ENCODE results near the gene WDFY4.

The WDFY4 gene

GRCh38 chr10:48671914-48672595 is 12.6 kb upstream of the WDFY4 start:
- H3K9me2 ChIP-seq (replicated peaks; ENCODE audit: insufficient read depth, low read length), result no peaks in the 10 kb centered on the region
- H3K9ac ChIP-seq (ENCODE audit: low read length), result peak overlapping the region; percentile 82
- H4K20me1 ChIP-seq (ENCODE audit: low read depth, low read length), result no peaks in the 10 kb centered on the region
- H3K27ac ChIP-seq (ENCODE audit: low read depth, low read length), result peak overlapping the region; percentile 100
- H3K4me2 ChIP-seq (ENCODE audit: low read depth, low read length, poor library complexity, severe bottlenecking), result peak overlapping the region; percentile 73
- no peaks in the 10 kb centered on the region for H3K9me3 ChIP-seq (ENCODE audit: insufficient read depth, low read length)
- no peaks in the 10 kb centered on the region for H3K27me3 ChIP-seq (ENCODE audit: low read length)
- TF ChIP-seq CTCF (IDR thresholded peaks at IDR 0.05; ENCODE audit: insufficient read depth, low read length, poor library complexity, severe bottlenecking), result no peak
- H2AFZ ChIP-seq (ENCODE audit: low read depth, low read length, severe bottlenecking), result peak overlapping the region; percentile 3
- peak overlapping the region; percentile 51 for H3K4me3 ChIP-seq (ENCODE audit: insufficient read depth, low read length, poor library complexity, severe bottlenecking)
- H3K36me3 ChIP-seq (ENCODE audit: low read length), result no peaks in the 10 kb centered on the region
- H3F3A ChIP-seq (ENCODE audit: insufficient read depth), result peaks cover 65% of the 10 kb centered on the region
- H3K79me2 ChIP-seq (ENCODE audit: insufficient read depth, low read length), result peaks cover 6% of the 10 kb centered on the region; the same call in 1 of the 2 replicates

- H2AFZ ChIP-seq (ENCODE audit: low read depth, low read length, severe bottlenecking), result no peak overlapping the region
- no peaks in the 10 kb centered on the region for H3K27me3 ChIP-seq (ENCODE audit: low read length)
- peak overlapping the region; percentile 100 for H3K27ac ChIP-seq (ENCODE audit: low read depth, low read length)
- H3K4me2 ChIP-seq (ENCODE audit: low read depth, low read length, poor library complexity, severe bottlenecking), result peak overlapping the region; percentile 73
- H3F3A ChIP-seq (ENCODE audit: insufficient read depth), result peaks cover 62% of the 10 kb centered on the region
- H3K9me3 ChIP-seq (ENCODE audit: insufficient read depth, low read length), result peaks cover 6% of the 10 kb centered on the region; the same call in 1 of the 2 replicates
- peaks cover 6% of the 10 kb centered on the region; the same call in 1 of the 2 replicates for H3K79me2 ChIP-seq (ENCODE audit: insufficient read depth, low read length)
- H3K9ac ChIP-seq (ENCODE audit: low read length), result peak overlapping the region; percentile 82
- no peak for TF ChIP-seq CTCF (IDR thresholded peaks at IDR 0.05; ENCODE audit: insufficient read depth, low read length, poor library complexity, severe bottlenecking)
- no peaks in the 10 kb centered on the region for H4K20me1 ChIP-seq (ENCODE audit: low read depth, low read length)
- peaks cover 3% of the 10 kb centered on the region for H3K36me3 ChIP-seq (ENCODE audit: low read length)
- no peaks in the 10 kb centered on the region for H3K9me2 ChIP-seq (replicated peaks; ENCODE audit: insufficient read depth, low read length)
- H3K4me3 ChIP-seq (ENCODE audit: insufficient read depth, low read length, poor library complexity, severe bottlenecking), result peak overlapping the region; percentile 45
Measured at GRCh38 chr10:48672596-48673265, 11.9 kb upstream of the WDFY4 start.

- Histone ChIP-seq H2AFZ (ENCODE audit: low read depth, low read length, severe bottlenecking) (no peak overlapping the region), H3K27ac (ENCODE audit: low read depth, low read length) (peak overlapping the region; percentile 71), H3K9me3 (ENCODE audit: insufficient read depth, low read length) (peaks cover 8% of the 10 kb centered on the region; the same call in 1 of the 2 replicates), H4K20me1 (ENCODE audit: low read depth, low read length) (no peaks in the 10 kb centered on the region), H3K79me2 (ENCODE audit: insufficient read depth, low read length) (no peaks in the 10 kb centered on the region), H3K36me3 (ENCODE audit: low read length) (peaks cover 3% of the 10 kb centered on the region), H3K4me3 (ENCODE audit: insufficient read depth, low read length, poor library complexity, severe bottlenecking) (no peak overlapping the region), H3K9me2 (replicated peaks; ENCODE audit: insufficient read depth, low read length) (no peaks in the 10 kb centered on the region), H3K4me2 (ENCODE audit: low read depth, low read length, poor library complexity, severe bottlenecking) (peak overlapping the region; percentile 30), H3K9ac (ENCODE audit: low read length) (no peak overlapping the region), H3F3A (ENCODE audit: insufficient read depth) (peaks cover 48% of the 10 kb centered on the region), H3K27me3 (ENCODE audit: low read length) (no peaks in the 10 kb centered on the region)
- TF ChIP-seq EZH2phosphoT487 (conservative IDR thresholded peaks at IDR 0.05; ENCODE audit: low read length) (no peak), CTCF (IDR thresholded peaks at IDR 0.05; ENCODE audit: insufficient read depth, low read length, poor library complexity, severe bottlenecking) (no peak)
Measured at GRCh38 chr10:48677625-48678024, 7.0 kb upstream of the WDFY4 start.
